SK-N-SH treated with all-trans-retinoic acid at 6 μM for 48 hours (cell line): ENCODE results near the gene RBM33.

Source experiments
- ATAC-seq: fragments of 200-7000 bp; cut with Tn5 transposase; 3 replicates; pipeline ENCODE4 v1.9.1; 2020; ENCODE audit warnings: mild to moderate bottlenecking, moderate library complexity
- ARNTL ChIP-seq: fragments of 450-650 bp; formaldehyde crosslinking; IDR thresholded peaks from 2 replicates; pipeline ENCODE4 v1.5.0; 2020; ENCODE audit warnings: low read depth, mild to moderate bottlenecking, moderate library complexity, borderline replicate concordance
- BACH2 ChIP-seq: fragments of 250-450 bp; sonication (Bioruptor Pico); IDR thresholded peaks from 2 replicates; pipeline ENCODE4 v1.9.0; 2021; ENCODE audit warnings: mild to moderate bottlenecking, borderline replicate concordance
- CSDC2 ChIP-seq: fragments of 250-450 bp; sonication (Bioruptor Pico); IDR thresholded peaks from 2 replicates; pipeline ENCODE4 v1.5.0; 2020; ENCODE audit warnings: mild to moderate bottlenecking, moderate library complexity
- GLIS3 ChIP-seq: fragments of 250-450 bp; sonication (Bioruptor Pico); IDR thresholded peaks from 2 replicates; pipeline ENCODE4 v1.5.0; 2020; ENCODE audit warnings: mild to moderate bottlenecking, moderate library complexity
- ISL1 ChIP-seq: fragments of 250-450 bp; sonication (Bioruptor Pico); IDR thresholded peaks from 2 replicates; pipeline ENCODE4 v2.1.2; 2022; ENCODE audit warnings: mild to moderate bottlenecking, moderate library complexity
- POU6F1 ChIP-seq: fragments of 250-450 bp; sonication (Bioruptor Pico); IDR thresholded peaks from 2 replicates; pipeline ENCODE4 v1.8.0; 2021; ENCODE audit warnings: low read depth, mild to moderate bottlenecking, moderate library complexity, borderline replicate concordance
- PPARA ChIP-seq: fragments of 250-450 bp; sonication (Bioruptor Pico); IDR thresholded peaks from 2 replicates; pipeline ENCODE4 v1.5.0; 2020; ENCODE audit warnings: mild to moderate bottlenecking, borderline replicate concordance
- SNAI2 ChIP-seq: fragments of 250-450 bp; sonication (Bioruptor Pico); IDR thresholded peaks from 2 replicates; pipeline ENCODE4 v1.5.0; 2020; ENCODE audit warnings: mild to moderate bottlenecking, moderate library complexity
- TCF4 ChIP-seq: fragments of 250-450 bp; sonication (Bioruptor Pico); IDR thresholded peaks from 2 replicates; pipeline ENCODE4 v1.8.0; 2021; ENCODE audit warnings: mild to moderate bottlenecking, moderate library complexity, borderline replicate concordance
- TOX ChIP-seq: fragments of 250-450 bp; sonication (Bioruptor Pico); IDR thresholded peaks from 2 replicates; pipeline ENCODE4 v1.8.0; 2021; ENCODE audit warnings: mild to moderate bottlenecking, moderate library complexity, borderline replicate concordance
- TSHZ2 ChIP-seq: fragments of 250-450 bp; sonication (Bioruptor Pico); IDR thresholded peaks from 2 replicates; pipeline ENCODE4 v1.5.0; 2020; ENCODE audit warnings: mild to moderate bottlenecking, moderate library complexity
- ZC3H10 ChIP-seq: fragments of 250-450 bp; sonication (Bioruptor Pico); IDR thresholded peaks from 2 replicates; pipeline ENCODE4 v1.5.1; 2021; ENCODE audit warnings: mild to moderate bottlenecking, moderate library complexity
- ZFP3 ChIP-seq: fragments of 250-450 bp; sonication (Bioruptor Pico); IDR thresholded peaks from 2 replicates; pipeline ENCODE4 v1.5.0; 2020; ENCODE audit warnings: mild to moderate bottlenecking, moderate library complexity
- ZFP30 ChIP-seq: fragments of 450-650 bp; formaldehyde crosslinking; IDR thresholded peaks from 2 replicates; pipeline ENCODE4 v1.5.0; 2022; ENCODE audit warnings: mild to moderate bottlenecking, moderate library complexity
- ZNF565 ChIP-seq: fragments of 450-650 bp; formaldehyde crosslinking; conservative IDR thresholded peaks from 2 replicates; pipeline ENCODE4 v1.5.0; 2020; ENCODE audit warnings: low read depth, mild to moderate bottlenecking, moderate library complexity
- ZNF70 ChIP-seq: fragments of 450-650 bp; formaldehyde crosslinking; IDR thresholded peaks from 2 replicates; pipeline ENCODE4 v1.5.0; 2020; ENCODE audit warnings: mild to moderate bottlenecking, moderate library complexity
- ZNF8 ChIP-seq: fragments of 450-650 bp; formaldehyde crosslinking; IDR thresholded peaks from 2 replicates; pipeline ENCODE4 v1.5.0; 2020; ENCODE audit warnings: mild to moderate bottlenecking, moderate library complexity
- TF ChIP-seq, protein P1 (sequence below): fragments of 250-450 bp; sonication (Bioruptor Pico); IDR thresholded peaks from 2 replicates; pipeline ENCODE4 v1.8.0; 2020; ENCODE audit warnings: mild to moderate bottlenecking, moderate library complexity, borderline replicate concordance
- TF ChIP-seq, protein P2 (sequence below): fragments of 250-450 bp; sonication (Bioruptor Pico); IDR thresholded peaks from 2 replicates; pipeline ENCODE4 v1.5.1; 2020; ENCODE audit warnings: low read depth, mild to moderate bottlenecking, moderate library complexity
- TF ChIP-seq, protein P3 (sequence below): fragments of 250-450 bp; sonication (Bioruptor Pico); IDR thresholded peaks from 2 replicates; pipeline ENCODE4 v1.5.1; 2021; ENCODE audit warnings: mild to moderate bottlenecking, moderate library complexity

RBM33 gene

DNA sequence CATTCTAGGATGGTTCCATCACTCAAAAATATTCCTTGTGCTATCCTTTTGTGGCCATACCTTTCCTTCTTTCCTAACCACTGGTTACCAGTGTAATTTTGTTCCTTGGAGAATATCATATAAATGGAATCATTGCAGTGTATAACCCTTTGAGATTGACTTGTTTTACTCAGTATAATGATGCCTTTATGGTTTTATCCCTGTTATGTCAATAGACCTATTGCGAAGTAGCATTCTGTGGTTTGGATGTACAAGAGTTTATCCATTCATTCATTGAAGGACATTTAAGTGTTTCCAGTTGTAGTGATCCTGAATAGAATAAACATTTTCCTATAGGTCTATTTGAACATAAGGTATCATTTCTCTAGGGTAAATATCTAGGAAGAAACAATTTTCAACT, 54.2 kb downstream of the RBM33 start:
- no peak for ATAC-seq

GRCh38 chr7:155699180-155699579, 54.7 kb downstream of the RBM33 start:
- no peak for TF ChIP-seq TOX (CRISPR knock-in tag)
- TF ChIP-seq PPARA, result no peak
- TF ChIP-seq ZC3H10 (CRISPR knock-in tag), result no peak
- TF ChIP-seq, all 23 proteins: peak for 0
- no peak for ATAC-seq

More for the DNA sequence above, 54.2 kb downstream of the RBM33 start:
- TF ChIP-seq ZFP3, result no peak

DNA sequence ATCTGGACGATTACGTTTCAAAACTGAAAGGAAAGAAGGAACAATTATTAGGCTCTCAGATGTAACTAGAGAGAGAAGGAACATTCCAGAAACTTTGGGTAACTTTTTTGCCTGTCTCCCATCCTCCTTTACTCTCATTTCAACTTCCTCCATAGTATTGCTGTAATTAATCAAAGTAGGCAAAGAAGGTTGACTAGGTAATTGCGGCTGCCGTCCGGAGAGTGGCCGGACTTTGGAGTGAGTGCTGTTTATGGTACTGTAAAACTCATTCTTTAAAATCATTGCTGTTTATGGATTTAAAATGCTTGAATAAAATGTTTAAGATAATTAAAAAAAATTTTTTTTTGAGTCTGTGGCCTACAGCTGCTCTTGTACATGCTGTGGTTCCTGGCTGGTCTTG, 56.4 kb downstream of the RBM33 start:
- TF ChIP-seq TOX (CRISPR knock-in tag) (no peak), TCF4 (CRISPR knock-in tag) (no peak)
- ATAC-seq, result no peak

GRCh38 chr7:155701972-155702544, 57.6 kb downstream of the RBM33 start:
- ATAC-seq, result peak; percentile 54
- TF ChIP-seq PPARA (no peak), ZFP30 (CRISPR knock-in tag) (no peak), ISL1 (CRISPR knock-in tag) (no peak), TOX (CRISPR knock-in tag) (no peak), ZC3H10 (CRISPR knock-in tag) (no peak), BACH2 (CRISPR knock-in tag) (no peak), ZNF70 (CRISPR knock-in tag) (no peak), SNAI2 (CRISPR knock-in tag) (no peak), CSDC2 (CRISPR knock-in tag) (no peak), ZNF8 (CRISPR knock-in tag) (no peak), TSHZ2 (CRISPR knock-in tag) (no peak), POU6F1 (CRISPR knock-in tag) (no peak), ARNTL (no peak), ZNF565 (CRISPR knock-in tag) (no peak), GLIS3 (CRISPR knock-in tag) (no peak)
- TF ChIP-seq, protein P1, sequence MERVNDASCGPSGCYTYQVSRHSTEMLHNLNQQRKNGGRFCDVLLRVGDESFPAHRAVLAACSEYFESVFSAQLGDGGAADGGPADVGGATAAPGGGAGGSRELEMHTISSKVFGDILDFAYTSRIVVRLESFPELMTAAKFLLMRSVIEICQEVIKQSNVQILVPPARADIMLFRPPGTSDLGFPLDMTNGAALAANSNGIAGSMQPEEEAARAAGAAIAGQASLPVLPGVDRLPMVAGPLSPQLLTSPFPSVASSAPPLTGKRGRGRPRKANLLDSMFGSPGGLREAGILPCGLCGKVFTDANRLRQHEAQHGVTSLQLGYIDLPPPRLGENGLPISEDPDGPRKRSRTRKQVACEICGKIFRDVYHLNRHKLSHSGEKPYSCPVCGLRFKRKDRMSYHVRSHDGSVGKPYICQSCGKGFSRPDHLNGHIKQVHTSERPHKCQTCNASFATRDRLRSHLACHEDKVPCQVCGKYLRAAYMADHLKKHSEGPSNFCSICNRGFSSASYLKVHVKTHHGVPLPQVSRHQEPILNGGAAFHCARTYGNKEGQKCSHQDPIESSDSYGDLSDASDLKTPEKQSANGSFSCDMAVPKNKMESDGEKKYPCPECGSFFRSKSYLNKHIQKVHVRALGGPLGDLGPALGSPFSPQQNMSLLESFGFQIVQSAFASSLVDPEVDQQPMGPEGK (CRISPR knock-in tag), result no peak
- TF ChIP-seq, protein P2, sequence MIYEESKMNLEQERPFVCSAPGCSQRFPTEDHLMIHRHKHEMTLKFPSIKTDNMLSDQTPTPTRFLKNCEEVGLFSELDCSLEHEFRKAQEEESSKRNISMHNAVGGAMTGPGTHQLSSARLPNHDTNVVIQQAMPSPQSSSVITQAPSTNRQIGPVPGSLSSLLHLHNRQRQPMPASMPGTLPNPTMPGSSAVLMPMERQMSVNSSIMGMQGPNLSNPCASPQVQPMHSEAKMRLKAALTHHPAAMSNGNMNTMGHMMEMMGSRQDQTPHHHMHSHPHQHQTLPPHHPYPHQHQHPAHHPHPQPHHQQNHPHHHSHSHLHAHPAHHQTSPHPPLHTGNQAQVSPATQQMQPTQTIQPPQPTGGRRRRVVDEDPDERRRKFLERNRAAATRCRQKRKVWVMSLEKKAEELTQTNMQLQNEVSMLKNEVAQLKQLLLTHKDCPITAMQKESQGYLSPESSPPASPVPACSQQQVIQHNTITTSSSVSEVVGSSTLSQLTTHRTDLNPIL (CRISPR knock-in tag), result no peak
- TF ChIP-seq, protein P3, sequence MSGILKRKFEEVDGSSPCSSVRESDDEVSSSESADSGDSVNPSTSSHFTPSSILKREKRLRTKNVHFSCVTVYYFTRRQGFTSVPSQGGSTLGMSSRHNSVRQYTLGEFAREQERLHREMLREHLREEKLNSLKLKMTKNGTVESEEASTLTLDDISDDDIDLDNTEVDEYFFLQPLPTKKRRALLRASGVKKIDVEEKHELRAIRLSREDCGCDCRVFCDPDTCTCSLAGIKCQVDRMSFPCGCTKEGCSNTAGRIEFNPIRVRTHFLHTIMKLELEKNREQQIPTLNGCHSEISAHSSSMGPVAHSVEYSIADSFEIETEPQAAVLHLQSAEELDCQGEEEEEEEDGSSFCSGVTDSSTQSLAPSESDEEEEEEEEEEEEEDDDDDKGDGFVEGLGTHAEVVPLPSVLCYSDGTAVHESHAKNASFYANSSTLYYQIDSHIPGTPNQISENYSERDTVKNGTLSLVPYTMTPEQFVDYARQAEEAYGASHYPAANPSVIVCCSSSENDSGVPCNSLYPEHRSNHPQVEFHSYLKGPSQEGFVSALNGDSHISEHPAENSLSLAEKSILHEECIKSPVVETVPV (CRISPR knock-in tag), result no peak
- TF ChIP-seq, all 23 proteins: peak for 0
